Activated naive CD8-positive, alpha-beta T cell treated with anti-CD3 and anti-CD28 coated beads, Interleukin-2, amount 50 U/mL, for 16 hours (primary cell): ENCODE data around the gene RNF8.
A peak's percentile ranks its signal among the peaks of the same experiment; 100 is the strongest.
"Not testable (repeated sequence)": the region's sequence is repeated elsewhere in the genome, so short reads cannot be mapped to it uniquely, and the experiment has no call there.

ENCODE experiments used
- DNase-seq: peaks from one replicate; pipeline ENCODE4 v3.0.0-alpha.2; 2020; ENCODE audit warnings: low read depth, low spot score

The RNF8 gene

GRCh38 chr6:37399795-37400490 lies 46.2 kb downstream of the RNF8 start:
- DNase-seq = no peak

DNA sequence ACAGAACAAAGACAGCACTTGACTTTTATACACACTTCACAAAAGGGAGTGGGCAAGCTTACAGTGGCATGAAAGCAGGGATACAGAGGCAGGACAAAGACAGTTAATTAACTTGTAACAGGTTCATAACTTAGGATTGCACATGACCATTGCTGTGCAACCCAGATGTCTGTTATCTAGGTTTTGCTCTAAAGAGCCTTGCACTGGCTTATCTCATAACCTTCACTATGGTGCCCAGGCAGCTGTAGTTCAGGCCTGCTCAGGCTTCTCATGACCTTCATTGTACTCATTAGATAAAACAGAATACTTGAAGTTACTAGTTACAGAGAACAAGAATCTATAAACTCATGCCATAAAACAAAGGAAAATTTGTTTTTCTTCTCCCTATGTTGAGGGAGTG lies 47.9 kb downstream of the RNF8 start:
- not testable (repeated sequence) for DNase-seq

DNA sequence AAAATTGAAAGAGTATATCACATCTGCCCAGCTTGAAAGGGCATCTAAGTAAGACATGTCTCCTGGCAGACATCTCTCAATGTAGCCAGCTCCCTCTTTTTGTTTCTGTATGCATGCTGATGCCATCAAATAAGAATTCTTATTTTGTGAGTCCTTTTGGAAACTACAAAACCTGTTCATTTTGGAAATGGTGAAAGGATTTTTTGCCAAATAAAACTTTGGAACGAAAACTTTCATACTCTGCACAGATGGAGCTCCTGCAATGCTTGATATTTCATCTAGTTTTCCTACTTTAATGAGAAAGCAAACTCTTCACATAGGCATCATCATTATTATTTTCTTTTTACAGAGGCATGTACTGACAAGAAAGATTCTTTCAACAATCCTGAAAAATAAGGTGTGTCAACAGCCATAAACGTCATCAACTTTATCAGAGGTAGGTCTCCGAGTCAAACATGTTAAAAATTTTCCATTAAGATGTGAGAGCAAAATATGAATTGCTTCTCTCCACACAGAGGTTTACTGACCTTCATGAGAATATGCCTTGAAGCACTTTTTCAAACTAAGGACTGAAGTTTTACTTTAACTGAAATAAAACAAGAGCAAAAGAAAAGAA lies 53.1 kb downstream of the RNF8 start:
- no peak for DNase-seq

DNA sequence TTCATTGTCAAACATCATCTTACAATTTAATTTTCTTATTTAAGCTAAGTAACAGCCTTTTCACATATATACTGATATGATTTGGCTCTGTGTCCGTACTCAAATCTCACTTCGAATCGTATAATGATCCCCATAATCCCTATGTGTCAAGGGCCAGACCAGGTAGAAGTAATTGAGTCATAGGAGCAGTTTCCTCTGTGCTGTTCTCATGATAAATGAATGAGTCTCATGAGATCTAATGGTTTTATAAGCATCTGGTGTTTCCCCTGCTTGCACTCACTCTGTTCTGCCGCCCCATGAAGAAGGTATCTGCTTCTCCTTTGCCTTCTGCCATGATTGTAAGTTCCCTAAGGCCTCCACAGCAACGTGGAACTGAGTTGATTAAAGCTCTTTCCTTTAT lies 54.2 kb downstream of the RNF8 start:
- no peak for DNase-seq

DNA sequence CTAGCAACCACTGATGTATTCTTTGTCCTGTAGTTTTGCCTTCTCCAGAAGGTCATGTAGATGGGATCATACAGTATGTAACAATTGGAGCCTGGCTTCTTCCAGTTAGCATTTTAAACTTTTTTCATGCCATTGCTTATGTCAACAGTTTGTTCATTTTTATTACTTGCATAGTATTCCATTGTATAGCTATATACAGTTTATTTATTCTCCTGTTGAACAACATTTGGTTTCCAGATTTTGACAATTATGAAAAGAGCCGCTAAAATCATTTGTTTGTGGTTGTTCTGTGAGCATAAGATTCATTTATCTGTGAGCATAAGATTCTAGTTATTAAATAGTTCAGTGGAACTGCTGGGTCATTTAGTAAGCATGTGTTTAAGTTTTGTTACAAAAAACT lies 55.7 kb downstream of the RNF8 start:
- no peak for DNase-seq

GRCh38 chr6:37417393-37417792 lies 63.6 kb downstream of the RNF8 start:
- no peak for DNase-seq

- no peak for DNase-seq
These were observed 64.9 kb downstream of the RNF8 start for GRCh38 chr6:37418722-37419121.

DNA sequence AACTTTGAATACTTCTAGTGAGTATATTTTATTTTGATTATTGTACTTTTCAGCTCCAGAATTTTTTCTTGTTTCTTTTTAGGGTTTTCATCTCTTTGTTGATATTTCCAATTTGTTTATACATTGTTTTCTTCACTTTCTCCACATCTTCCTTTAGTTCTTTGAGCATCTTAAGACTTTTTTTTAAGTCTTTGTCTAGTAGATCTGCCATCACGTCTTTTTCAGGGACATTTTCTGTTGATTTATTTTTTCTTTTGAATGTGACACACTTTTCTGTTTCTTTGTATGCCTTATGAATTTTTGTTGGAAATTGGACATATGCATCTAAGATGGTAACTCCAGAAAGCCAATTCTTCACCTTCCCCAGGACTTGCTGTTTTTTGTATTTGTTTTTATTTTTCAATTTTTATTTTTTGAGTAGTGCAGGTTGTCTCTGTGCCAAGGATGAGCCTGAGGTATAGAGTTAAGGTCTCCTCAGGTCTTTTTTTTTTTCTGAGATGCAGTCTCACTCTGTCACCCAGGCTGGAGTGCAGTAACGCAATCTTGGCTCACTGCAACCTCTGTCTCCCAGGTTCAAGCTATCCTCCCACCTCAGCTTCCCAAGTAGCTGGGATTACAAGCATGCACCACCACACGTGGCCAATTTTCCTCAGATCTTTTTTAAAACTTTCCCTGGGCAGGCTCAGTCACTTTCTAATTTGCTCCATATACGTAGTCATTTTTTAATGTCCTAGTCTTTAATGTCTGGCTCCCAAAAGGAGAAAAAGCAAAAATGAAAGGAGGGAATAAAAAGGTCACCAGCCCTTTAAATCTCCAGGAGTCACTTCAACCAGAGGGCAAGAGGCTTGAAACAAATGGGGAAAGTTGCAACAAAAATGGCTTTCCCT lies 72.5 kb downstream of the RNF8 start:
- DNase-seq = no peak

- no peak for DNase-seq
These were observed 73.2 kb downstream of the RNF8 start for GRCh38 chr6:37426945-37427510.

- DNase-seq = no peak
These were observed 75.6 kb downstream of the RNF8 start for GRCh38 chr6:37429352-37429750.

DNA sequence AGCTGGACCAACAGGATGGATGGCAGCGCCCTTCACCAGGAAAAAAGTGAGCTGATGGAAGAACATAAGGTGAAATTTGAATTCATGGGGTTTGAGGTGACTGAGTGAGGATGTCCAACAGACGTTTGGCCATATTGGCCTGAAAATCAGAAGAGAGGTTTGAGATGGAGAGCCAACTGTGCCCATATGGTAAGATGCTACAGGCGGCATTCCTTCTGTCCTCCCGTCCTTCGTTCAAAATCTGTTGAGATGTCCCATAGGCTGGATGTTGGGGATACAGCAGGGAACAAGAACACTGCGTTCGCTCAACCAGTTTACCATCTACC lies 78.8 kb downstream of the RNF8 start:
- no peak for DNase-seq

DNA sequence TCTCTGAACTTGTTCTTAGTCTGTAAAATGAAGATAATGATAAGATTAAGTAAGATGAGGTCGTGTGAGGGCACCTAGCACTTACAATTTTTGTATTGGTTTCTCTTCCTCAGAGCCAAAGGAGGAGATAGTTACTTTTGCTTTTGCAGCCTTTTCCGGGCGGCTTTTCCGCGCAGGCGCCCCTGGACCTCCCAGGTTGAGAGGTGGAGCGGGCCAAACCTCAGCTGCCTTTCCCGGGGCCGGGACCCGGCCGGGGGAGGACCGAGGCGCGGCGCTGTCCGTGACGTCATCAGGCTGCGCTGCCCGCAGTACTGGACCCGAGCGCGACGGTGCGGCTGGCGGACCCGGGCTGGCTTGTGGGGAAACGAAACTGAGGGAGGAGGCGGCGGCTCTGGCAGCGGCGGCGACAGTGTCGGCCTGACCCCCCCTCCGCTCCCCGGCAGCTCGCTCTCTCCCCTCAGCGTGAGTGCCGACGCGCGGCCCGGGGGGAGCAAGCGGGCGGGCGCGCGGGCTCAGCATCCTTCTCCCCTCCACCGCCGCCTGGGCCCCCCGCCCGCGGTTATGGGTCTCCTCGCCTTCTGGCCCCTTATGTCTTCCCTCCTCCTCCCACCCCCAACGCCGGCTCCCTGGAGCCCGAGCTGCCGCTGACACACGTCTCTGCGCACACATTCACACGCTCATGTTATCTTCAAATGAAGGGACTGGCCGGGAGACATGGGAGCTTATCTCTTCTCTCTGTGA lies 79.3 kb downstream of the RNF8 start, which contains the start of gene CMTR1:
CMTR1 (plus strand) TSS at position 306 of the 741 bp plus-strand sequence. CDS start 2,409 bp downstream, outside the sequence.
- DNase-seq = peak; percentile 92

DNA sequence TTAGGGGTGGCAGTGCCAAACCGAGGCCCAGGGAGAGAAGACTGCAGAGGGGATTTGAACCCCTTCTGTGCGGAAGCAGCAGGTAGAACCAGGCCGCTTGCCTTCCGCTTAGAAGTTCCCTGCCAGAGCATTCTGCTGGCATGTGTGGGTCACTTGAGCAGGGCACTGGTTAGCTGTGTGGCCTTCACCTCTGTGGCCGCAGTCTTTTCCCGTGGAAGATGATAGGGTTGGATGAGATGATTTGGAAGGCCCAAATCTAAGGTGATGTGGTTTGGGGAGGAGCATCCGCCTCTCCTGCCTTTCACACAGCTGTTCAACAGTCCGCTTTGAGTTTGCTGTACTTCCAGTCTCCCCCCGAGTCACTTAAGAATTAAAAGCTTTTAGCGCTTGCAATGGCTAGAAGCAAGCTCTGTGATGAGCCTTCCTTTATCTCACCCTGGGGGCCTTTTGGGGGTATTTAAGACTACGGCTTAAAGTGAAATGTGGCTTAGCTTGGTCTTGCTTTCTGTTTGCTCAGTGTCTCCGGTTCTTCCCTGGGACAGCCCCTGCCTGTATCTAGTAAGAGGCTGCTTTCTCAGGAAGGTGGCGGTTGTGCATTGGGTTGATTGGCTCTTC lies 80.0 kb downstream of the RNF8 start:
- DNase-seq = peak; percentile 3

DNA sequence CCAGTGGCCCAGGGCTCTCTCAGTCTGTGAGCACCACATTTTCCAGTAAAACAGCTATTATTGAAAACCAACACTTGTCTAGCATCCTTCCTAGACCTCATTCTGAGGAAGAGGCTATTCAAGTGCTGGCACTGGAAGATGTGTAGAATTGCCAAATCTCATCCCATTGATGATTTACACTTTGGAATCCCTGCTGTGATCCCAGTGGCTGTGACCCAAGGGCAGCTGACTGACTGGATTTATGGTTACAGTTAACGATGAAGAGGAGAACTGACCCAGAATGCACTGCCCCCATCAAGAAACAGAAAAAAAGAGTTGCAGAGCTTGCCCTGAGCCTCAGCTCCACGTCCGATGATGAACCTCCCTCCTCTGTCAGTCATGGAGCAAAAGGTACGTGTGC lies 81.6 kb downstream of the RNF8 start:
- no peak for DNase-seq

- no peak for DNase-seq
These were observed 82.0 kb downstream of the RNF8 start for GRCh38 chr6:37435816-37436215.

GRCh38 chr6:37438930-37439329 lies 85.1 kb downstream of the RNF8 start:
- DNase-seq = no peak

- DNase-seq = no peak
These were observed 87.9 kb downstream of the RNF8 start for GRCh38 chr6:37441651-37442050.

GRCh38 chr6:37442416-37443215 lies 88.8 kb downstream of the RNF8 start:
- DNase-seq = no peak

DNA sequence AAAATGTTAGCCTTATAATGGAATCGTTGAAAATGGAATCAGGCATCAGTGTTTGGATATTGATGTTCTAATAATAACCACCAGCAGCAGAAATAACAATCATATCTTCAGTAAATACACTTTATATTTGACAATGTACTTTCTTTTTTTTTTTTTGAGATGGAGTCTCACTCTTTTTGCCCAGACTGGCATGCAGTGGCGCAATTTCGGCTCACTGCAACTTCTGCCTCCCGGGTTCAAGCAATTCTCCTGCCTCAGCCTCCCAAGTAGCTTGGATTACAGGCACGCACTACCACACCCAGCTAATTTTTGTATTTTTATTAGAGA lies 89.4 kb downstream of the RNF8 start:
- DNase-seq = not testable (repeated sequence)
